Bronchial epithelial cell (primary cell): ENCODE data around the gene SPAG17. TPM values are rescaled to one million over a fixed set of nuclear protein-coding genes. Genes with fewer than 3 reads are reported as not detected.

Source experiments
- DNase-seq: peaks from one replicate; pipeline ENCODE4 v3.0.0-alpha.2; 2010; ENCODE audit warnings: low read depth
- FAIRE-seq: peaks from 2 replicates; lab custom pipeline; 2011; peaks lifted over from hg19 to GRCh38; lab: Jason Lieb, UNC
- H3K27me3 ChIP-seq: 2 replicates; pipeline ENCODE4 v1.5.1; 2011; ENCODE audit warnings: low read length; ENCODE audit not compliant: control insufficient read depth, insufficient read depth
- H3K36me3 ChIP-seq: 2 replicates; pipeline ENCODE4 v1.5.1; 2011; ENCODE audit warnings: low read length; ENCODE audit not compliant: control insufficient read depth, insufficient read depth
- H3K4me3 ChIP-seq: 2 replicates; pipeline ENCODE4 v1.5.1; 2011; ENCODE audit warnings: mild to moderate bottlenecking, low read depth, low read length, control low read depth
- total RNA-seq: library from RNA; depleted of rRNA; stranded (reverse); fragments of >200 nt; gene quantifications from 2 replicates; pipeline ENCODE4 v1.2.1, GENCODE V29; 2014
- TF ChIP-seq, protein P1 (sequence below): IDR thresholded peaks from 2 replicates; pipeline ENCODE4 v1.5.1; 2011; ENCODE audit warnings: mild to moderate bottlenecking, moderate library complexity, low read length, control low read depth, inconsistent platforms; ENCODE audit not compliant: insufficient read depth, severe bottlenecking

Gene SPAG17
- total RNA-seq, 1 donor from 2014 or later: under 0.01 TPM

DNA sequence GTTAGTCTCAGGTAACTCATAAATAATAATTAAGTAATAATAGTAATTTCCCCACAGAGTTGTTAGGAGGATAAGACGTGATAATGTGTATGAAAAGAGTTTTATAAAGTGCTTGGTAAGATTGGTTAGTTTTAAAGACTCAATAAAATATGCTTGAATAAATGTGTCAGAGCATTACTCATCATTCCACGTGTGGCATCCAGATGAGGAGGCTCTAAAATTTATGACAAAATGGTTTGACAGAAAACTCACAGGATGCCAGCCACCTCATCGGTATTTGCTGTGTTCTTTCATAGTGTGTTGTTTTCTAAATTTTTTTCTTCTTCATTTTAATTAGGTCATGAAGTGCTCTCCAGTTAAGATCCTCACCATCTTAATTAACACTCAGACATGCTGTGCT is 19.1 kb upstream of the SPAG17 start:
- H3K36me3 ChIP-seq: no peaks in the 10 kb centered on the region
- TF ChIP-seq, protein P1, sequence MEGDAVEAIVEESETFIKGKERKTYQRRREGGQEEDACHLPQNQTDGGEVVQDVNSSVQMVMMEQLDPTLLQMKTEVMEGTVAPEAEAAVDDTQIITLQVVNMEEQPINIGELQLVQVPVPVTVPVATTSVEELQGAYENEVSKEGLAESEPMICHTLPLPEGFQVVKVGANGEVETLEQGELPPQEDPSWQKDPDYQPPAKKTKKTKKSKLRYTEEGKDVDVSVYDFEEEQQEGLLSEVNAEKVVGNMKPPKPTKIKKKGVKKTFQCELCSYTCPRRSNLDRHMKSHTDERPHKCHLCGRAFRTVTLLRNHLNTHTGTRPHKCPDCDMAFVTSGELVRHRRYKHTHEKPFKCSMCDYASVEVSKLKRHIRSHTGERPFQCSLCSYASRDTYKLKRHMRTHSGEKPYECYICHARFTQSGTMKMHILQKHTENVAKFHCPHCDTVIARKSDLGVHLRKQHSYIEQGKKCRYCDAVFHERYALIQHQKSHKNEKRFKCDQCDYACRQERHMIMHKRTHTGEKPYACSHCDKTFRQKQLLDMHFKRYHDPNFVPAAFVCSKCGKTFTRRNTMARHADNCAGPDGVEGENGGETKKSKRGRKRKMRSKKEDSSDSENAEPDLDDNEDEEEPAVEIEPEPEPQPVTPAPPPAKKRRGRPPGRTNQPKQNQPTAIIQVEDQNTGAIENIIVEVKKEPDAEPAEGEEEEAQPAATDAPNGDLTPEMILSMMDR: no peak
- no peaks in the 10 kb centered on the region for H3K27me3 ChIP-seq
- no peak for FAIRE-seq
- H3K4me3 ChIP-seq: no peak overlapping the region
- peak; percentile 52 for DNase-seq

DNA sequence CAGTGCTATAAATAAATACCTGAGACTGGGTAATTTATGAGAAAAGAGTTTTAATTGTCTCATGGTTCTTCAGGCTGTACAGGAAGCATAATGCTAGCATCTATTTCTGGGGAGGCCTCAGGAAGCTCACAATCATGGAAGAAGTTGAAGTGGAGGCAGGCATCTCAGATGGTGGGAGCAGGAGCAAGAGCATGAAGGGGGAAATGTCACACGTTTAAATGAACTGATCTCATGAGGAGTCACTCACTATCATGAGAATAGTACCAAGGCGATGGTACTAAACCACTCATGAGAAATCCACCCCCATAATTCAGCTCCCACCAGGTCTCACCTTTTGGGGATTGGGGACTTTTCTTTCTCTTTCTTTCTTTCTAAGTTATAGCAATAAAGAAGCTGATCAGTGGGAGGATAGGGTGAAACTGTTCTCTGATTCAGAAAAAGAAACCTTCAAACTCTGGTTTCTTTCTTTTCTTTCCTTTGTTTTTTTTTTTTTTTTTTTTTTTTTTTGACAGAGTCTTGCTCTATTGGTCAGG is 17.1 kb upstream of the SPAG17 start:
- TF ChIP-seq, protein P1: no peak
- Histone ChIP-seq H3K27me3 (no peaks in the 10 kb centered on the region), H3K4me3 (no peak overlapping the region), H3K36me3 (no peaks in the 10 kb centered on the region)
- DNase-seq: no peak
- FAIRE-seq: no peak

DNA sequence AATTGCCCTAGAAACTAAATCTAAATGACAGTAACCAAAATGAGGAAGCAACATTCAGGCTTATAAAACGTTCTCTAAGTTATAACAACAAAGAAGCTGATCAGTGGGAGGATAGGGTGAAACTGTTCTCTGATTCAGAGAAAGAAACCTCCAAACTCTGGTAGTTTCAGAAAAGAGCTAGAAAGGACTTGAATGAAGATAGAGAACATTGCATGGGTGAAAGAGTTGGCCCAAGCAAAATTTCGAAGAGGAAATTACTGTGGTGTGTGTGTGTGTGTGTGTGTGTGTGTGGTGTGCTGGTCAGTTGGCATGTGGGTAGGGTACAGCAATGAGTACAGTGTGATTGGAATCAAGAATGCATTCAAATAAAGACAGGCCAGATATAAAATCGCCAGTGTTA is 16.5 kb upstream of the SPAG17 start:
- FAIRE-seq (no peak), DNase-seq (no peak)
- no peaks in the 10 kb centered on the region for H3K27me3 ChIP-seq
- H3K36me3 ChIP-seq: no peaks in the 10 kb centered on the region
- TF ChIP-seq, protein P1: no peak
- no peak overlapping the region for H3K4me3 ChIP-seq

DNA sequence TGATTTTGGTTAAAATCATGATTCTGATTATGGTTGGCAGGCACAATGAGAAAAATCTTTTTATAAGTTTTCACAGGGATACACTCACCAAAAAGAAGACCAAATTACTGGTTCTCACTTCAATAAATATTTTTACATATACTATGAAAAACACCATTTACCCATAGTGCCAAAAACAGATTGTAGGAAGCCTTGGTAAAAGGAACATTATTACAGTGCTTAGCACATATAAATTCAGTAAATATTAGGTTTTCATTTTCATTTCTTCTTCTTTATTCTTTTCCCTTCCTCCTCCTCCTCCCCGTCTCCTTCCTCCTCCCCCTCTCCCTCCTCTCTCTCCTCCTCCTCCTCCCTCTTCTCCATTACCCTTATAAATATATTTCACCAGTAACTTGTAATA is 15.8 kb upstream of the SPAG17 start:
- TF ChIP-seq, protein P1: no peak
- DNase-seq: no peak
- Histone ChIP-seq H3K36me3 (no peaks in the 10 kb centered on the region), H3K27me3 (no peaks in the 10 kb centered on the region), H3K4me3 (no peak overlapping the region)
- FAIRE-seq: no peak

DNA sequence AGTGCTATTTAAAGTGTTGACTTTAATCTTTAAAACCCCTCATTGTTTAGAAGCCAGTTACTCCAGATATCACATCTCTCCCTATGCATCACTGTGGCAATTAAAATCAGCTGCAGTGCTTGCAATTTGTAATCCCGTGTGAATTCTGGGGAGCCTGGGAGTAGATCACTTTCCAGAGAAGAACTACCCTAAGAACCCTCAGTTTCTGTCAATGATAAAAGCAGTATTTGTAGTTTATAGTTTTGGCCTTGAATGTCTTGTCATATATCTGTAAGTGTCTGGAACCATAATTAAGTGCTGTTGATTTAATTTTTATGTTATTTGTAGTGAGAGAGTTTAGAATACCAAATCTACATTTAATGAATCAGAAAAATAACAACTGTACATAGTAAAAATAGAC is 5.5 kb upstream of the SPAG17 start:
- FAIRE-seq (no peak), DNase-seq (no peak)
- H3K27me3 ChIP-seq: no peaks in the 10 kb centered on the region
- H3K36me3 ChIP-seq: no peaks in the 10 kb centered on the region
- H3K4me3 ChIP-seq: no peak overlapping the region
- TF ChIP-seq, protein P1: no peak

DNA sequence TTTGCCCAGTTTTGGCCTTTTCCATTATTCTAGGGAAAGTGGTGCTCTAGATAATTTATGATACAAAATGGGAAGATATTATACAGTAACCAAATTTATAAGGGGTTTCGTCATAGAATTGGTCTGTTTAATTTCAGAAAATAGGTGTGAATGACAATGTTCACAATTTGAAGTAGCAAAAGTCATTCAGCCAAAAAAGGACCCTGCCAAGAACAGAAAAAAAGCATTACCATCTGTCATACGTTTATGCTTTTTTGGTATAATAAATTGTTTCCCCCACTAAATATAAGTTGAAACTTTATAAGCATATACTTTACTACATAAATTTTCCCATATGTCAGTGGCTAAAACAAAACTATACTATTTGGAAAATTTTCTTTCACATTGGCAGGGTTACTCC is 4.5 kb upstream of the SPAG17 start:
- no peak for FAIRE-seq
- TF ChIP-seq, protein P1: no peak
- DNase-seq: no peak
- no peaks in the 10 kb centered on the region for H3K27me3 ChIP-seq
- no peak overlapping the region for H3K4me3 ChIP-seq
- H3K36me3 ChIP-seq: no peaks in the 10 kb centered on the region
